Measurements from ENCODE around the gene ASPM.

Gene ASPM

GRCh38 chr1:197146101-197147095, at the start of gene ASPM:
TSS of gene ASPM (minus strand) at chr1:197146669. CDS start at chr1:197146437, 232 bp downstream.
- DNase-seq (ENCODE audit: low read depth in 2 of 3, low spot score in 1 of 3), result peak; percentile 89 to 91 (median 90)

GRCh38 chr1:197195100-197195499, 48.6 kb upstream of the ASPM start:
- DNase-seq (ENCODE audit: low read depth in 2 of 3, low spot score in 1 of 3), result no peak

GRCh38 chr1:197184190-197184589, 37.7 kb upstream of the ASPM start:
- DNase-seq (ENCODE audit: low read depth in 2 of 3, low spot score in 1 of 3), result no peak

- DNase-seq (ENCODE audit: low read depth in 2 of 3, low spot score in 1 of 3), result no peak
Measured at GRCh38 chr1:197183195-197183748, 36.8 kb upstream of the ASPM start.

GRCh38 chr1:197182716-197183115, 36.2 kb upstream of the ASPM start:
- DNase-seq (ENCODE audit: low read depth in 2 of 3, low spot score in 1 of 3), result no peak

- no peak for DNase-seq (ENCODE audit: low read depth in 2 of 3, low spot score in 1 of 3)
Measured at GRCh38 chr1:197181982-197182381, 35.5 kb upstream of the ASPM start.

GRCh38 chr1:197180252-197180878, 33.9 kb upstream of the ASPM start:
- no peak for DNase-seq (ENCODE audit: low read depth in 2 of 3, low spot score in 1 of 3)

GRCh38 chr1:197178998-197179397, 32.5 kb upstream of the ASPM start:
- no peak for DNase-seq (ENCODE audit: low read depth in 2 of 3, low spot score in 1 of 3)

- no peak for DNase-seq (ENCODE audit: low read depth in 2 of 3, low spot score in 1 of 3)
Measured at GRCh38 chr1:197174818-197175217, 28.3 kb upstream of the ASPM start.

- DNase-seq (ENCODE audit: low read depth in 2 of 3, low spot score in 1 of 3), result no peak
Measured at GRCh38 chr1:197173571-197174507, 27.4 kb upstream of the ASPM start.

GRCh38 chr1:197171531-197171930, 25.1 kb upstream of the ASPM start:
- no peak for DNase-seq (ENCODE audit: low read depth in 2 of 3, low spot score in 1 of 3)

GRCh38 chr1:197170538-197170937, 24.1 kb upstream of the ASPM start:
- DNase-seq (ENCODE audit: low read depth in 2 of 3, low spot score in 1 of 3), result no peak

GRCh38 chr1:197159461-197159860, 13.0 kb upstream of the ASPM start:
- no peak for DNase-seq (ENCODE audit: low read depth in 2 of 3, low spot score in 1 of 3)

- DNase-seq (ENCODE audit: low read depth in 2 of 3, low spot score in 1 of 3), result no peak
Measured at GRCh38 chr1:197156692-197157091, 10.2 kb upstream of the ASPM start.

GRCh38 chr1:197152662-197153061, 6.2 kb upstream of the ASPM start:
- DNase-seq (ENCODE audit: low read depth in 2 of 3, low spot score in 1 of 3), result no peak

- DNase-seq (ENCODE audit: low read depth in 2 of 3, low spot score in 1 of 3), result no peak
Measured at GRCh38 chr1:197151185-197151584, 4.7 kb upstream of the ASPM start.

GRCh38 chr1:197150336-197151005, 4.0 kb upstream of the ASPM start:
- DNase-seq (ENCODE audit: low read depth in 2 of 3, low spot score in 1 of 3), result no peak

- no peak for DNase-seq (ENCODE audit: low read depth in 2 of 3, low spot score in 1 of 3)
Measured at GRCh38 chr1:197149340-197149739, 2.9 kb upstream of the ASPM start.

- no peak for DNase-seq (ENCODE audit: low read depth in 2 of 3, low spot score in 1 of 3)
Measured at GRCh38 chr1:197145446-197146024, 934 bp downstream of the ASPM start.
